ENCODE data around the gene B4GALT1. TPM values are rescaled to one million over a fixed set of nuclear protein-coding genes. Genes with fewer than 3 reads are reported as not detected.
A peak's percentile ranks its signal among the peaks of the same experiment; 100 is the strongest.

B4GALT1 gene
- total RNA-seq, 1 donor from 2014 or later, result 118 TPM

- Mint-ChIP-seq H3K4me1 (peaks cover 96% of the 10 kb centered on the region), H3K27me3 (no peaks in the 10 kb centered on the region), H3K36me3 (ENCODE audit: low read depth) (peaks cover 90% of the 10 kb centered on the region), H3K9me3 (no peaks in the 10 kb centered on the region), H3K27ac (peak overlapping the region; percentile 96), H3K4me3 (no peak overlapping the region)
- POLR2A ChIA-PET, result interaction anchor here (0.9 to 10.5 kb wide), 3 partner anchors 9 to 32 kb away, joined by 3 to 365 read pairs (median 4); partner anchors contain the start of gene B4GALT1
- TF ChIP-seq, protein P1, sequence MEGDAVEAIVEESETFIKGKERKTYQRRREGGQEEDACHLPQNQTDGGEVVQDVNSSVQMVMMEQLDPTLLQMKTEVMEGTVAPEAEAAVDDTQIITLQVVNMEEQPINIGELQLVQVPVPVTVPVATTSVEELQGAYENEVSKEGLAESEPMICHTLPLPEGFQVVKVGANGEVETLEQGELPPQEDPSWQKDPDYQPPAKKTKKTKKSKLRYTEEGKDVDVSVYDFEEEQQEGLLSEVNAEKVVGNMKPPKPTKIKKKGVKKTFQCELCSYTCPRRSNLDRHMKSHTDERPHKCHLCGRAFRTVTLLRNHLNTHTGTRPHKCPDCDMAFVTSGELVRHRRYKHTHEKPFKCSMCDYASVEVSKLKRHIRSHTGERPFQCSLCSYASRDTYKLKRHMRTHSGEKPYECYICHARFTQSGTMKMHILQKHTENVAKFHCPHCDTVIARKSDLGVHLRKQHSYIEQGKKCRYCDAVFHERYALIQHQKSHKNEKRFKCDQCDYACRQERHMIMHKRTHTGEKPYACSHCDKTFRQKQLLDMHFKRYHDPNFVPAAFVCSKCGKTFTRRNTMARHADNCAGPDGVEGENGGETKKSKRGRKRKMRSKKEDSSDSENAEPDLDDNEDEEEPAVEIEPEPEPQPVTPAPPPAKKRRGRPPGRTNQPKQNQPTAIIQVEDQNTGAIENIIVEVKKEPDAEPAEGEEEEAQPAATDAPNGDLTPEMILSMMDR (IDR thresholded peaks at IDR 0.05), result no peak
- intact Hi-C loops (cut with micrococcal nuclease), result loop anchor here (2.0 kb wide), 1 partner anchor 15 kb away; no protein-coding TSS in a partner anchor
- CTCF ChIA-PET, result interaction anchor here (1.5 kb wide), 1 partner anchor 94 kb away, joined by 7 read pairs; no protein-coding TSS in a partner anchor
- no peak for ATAC-seq (ENCODE audit: low read depth)
- DNase-seq, result no peak
Observed at GRCh38 chr9:33131790-33132772, 35.1 kb downstream of the B4GALT1 start.

GRCh38 chr9:33130961-33131789 lies 36.0 kb downstream of the B4GALT1 start:
- peak overlapping the region; percentile 70 for H3K4me3 Mint-ChIP-seq
- DNase-seq, result no peak
- peaks cover 95% of the 10 kb centered on the region for H3K36me3 Mint-ChIP-seq (ENCODE audit: low read depth)
- intact Hi-C loops (cut with micrococcal nuclease), result loop anchor here (1.0 to 2.0 kb wide), 2 partner anchors 9 to 14 kb away; no protein-coding TSS in a partner anchor
- H3K27me3 Mint-ChIP-seq, result no peaks in the 10 kb centered on the region
- ATAC-seq (ENCODE audit: low read depth), result no peak
- peak overlapping the region; percentile 96 for H3K27ac Mint-ChIP-seq
- no peaks in the 10 kb centered on the region for H3K9me3 Mint-ChIP-seq
- CTCF ChIA-PET, result interaction anchor here (1.2 to 2.8 kb wide), 5 partner anchors 9 to 95 kb away, joined by 3 to 15 read pairs (median 4); no protein-coding TSS in a partner anchor
- POLR2A ChIA-PET, result interaction anchor here (0.9 to 10.5 kb wide), 7 partner anchors 9 to 159 kb away, joined by 3 to 365 read pairs (median 4); partner anchors contain the start of genes B4GALT1, BAG1, CHMP5 and DNAJA1
- H3K4me1 Mint-ChIP-seq, result peaks cover 95% of the 10 kb centered on the region
- TF ChIP-seq, protein P1 (IDR thresholded peaks at IDR 0.05), result no peak

DNA sequence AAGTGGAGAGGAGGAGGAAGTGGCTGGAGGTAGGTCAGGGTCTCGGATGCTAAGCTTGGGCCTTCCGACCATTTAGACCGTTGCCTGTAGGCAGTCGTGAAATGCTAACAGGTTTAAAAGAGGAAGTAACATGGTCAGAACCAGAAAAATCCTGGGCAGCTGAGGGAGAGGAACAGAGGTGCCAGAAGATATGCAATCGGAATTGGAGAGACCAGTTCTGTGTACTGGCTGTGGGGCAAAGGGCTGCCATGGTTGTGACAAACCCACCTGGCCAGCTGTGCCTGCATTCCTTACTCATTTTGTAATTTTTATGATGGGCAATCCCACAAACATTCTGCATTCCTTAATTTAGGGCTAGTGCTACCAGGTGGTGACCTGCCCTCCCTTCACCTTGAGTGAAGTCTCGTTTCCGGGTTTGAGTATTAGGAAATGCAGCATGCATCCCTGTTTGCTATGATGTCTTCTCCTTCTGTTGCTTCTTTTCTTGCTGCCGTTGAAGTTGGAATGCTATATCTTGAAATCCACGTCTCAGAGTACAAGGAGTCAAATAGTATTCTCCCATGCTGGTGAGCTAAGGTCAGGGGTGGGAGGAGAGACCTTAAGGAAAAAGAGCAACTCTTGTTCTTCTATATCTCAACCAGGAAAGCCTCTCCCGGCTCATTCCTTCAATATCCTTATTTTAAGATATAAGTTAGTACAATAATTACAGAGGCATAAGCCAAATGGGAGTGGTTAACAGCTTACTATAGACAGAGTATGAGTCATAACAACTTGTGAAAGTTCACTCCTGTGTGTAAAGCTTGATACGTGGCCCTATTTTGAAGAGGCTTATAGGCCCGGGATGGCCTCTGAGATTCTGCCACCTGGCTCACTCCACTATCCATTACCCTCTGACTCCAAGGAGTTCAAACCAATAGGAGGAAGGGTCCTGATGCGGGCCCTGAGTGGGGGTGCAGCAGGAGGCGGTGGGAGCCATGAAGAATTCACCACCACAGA lies 37.0 kb downstream of the B4GALT1 start:
- CTCF ChIA-PET, result interaction anchor here (0.9 to 2.8 kb wide), 7 partner anchors 10 to 96 kb away, joined by 3 to 15 read pairs (median 4); no protein-coding TSS in a partner anchor
- H3K4me3 Mint-ChIP-seq, result peak overlapping the region; percentile 70
- H3K4me1 Mint-ChIP-seq, result peaks cover 95% of the 10 kb centered on the region

More for the DNA sequence above, 37.0 kb downstream of the B4GALT1 start:
- TF ChIP-seq, protein P1 (IDR thresholded peaks at IDR 0.05), result no peak
- intact Hi-C loops (cut with micrococcal nuclease), result loop anchor here (1.0 to 2.0 kb wide), 2 partner anchors 10 to 13 kb away; no protein-coding TSS in a partner anchor
- Mint-ChIP-seq H3K9me3 (no peaks in the 10 kb centered on the region), H3K36me3 (ENCODE audit: low read depth) (peaks cover 90% of the 10 kb centered on the region), H3K27ac (peak overlapping the region; percentile 96), H3K27me3 (no peaks in the 10 kb centered on the region)
- peak; percentile 23 for DNase-seq
- peak; percentile 58 for ATAC-seq (ENCODE audit: low read depth)
- POLR2A ChIA-PET, result interaction anchor here (0.6 to 10.5 kb wide), 13 partner anchors 10 to 1950 kb away, joined by 3 to 365 read pairs (median 4); partner anchors contain the start of genes B4GALT1, BAG1, CHMP5 and DNAJA1

All from activated B cell treated with CpG ODN at 0.5 μM for 24 hours (primary cell).